ENCODE data around the gene ELOA2. TPM values are rescaled to one million over a fixed set of nuclear protein-coding genes. Genes with fewer than 3 reads are reported as not detected.
"Not testable (repeated sequence)": the region's sequence is repeated elsewhere in the genome, so short reads cannot be mapped to it uniquely, and the experiment has no call there.

The ELOA2 gene
- total RNA-seq, 3 donors from 2014 or later: not detected

- no peak for TF ChIP-seq CTCF (IDR thresholded peaks at IDR 0.05)
- Histone ChIP-seq H3K27me3 (no peaks in the 10 kb centered on the region), H3K9me3 (peaks cover 0 to 8% of the 10 kb centered on the region in 2 donors), H3K36me3 (no peaks in the 10 kb centered on the region), H3K27ac (no peak overlapping the region), H3K4me3 (no peak overlapping the region), H3K4me1 (no peaks in the 10 kb centered on the region)
- no peak for DNase-seq (ENCODE audit: low spot score in 2 of 2)
- intact Hi-C loops (cut with DNase I; ENCODE audit: low total_unique reads): no loop called here
Measured at GRCh38 chr18:47032945-47033344, 2.5 kb downstream of the ELOA2 start.

GRCh38 chr18:47030887-47031286 is 4.5 kb downstream of the ELOA2 start:
- intact Hi-C loops (cut with DNase I; ENCODE audit: low total_unique reads); H3K27ac ChIP-seq; H3K4me3 ChIP-seq; H3K27me3 ChIP-seq; H3K4me1 ChIP-seq; H3K36me3 ChIP-seq; H3K9me3 ChIP-seq; DNase-seq (ENCODE audit: low spot score in 2 of 2): not testable (repeated sequence)

GRCh38 chr18:47029684-47030353 is 5.6 kb downstream of the ELOA2 start:
- H3K4me1 ChIP-seq; H3K9me3 ChIP-seq; H3K4me3 ChIP-seq; DNase-seq (ENCODE audit: low spot score in 2 of 2); H3K27me3 ChIP-seq; H3K27ac ChIP-seq; H3K36me3 ChIP-seq; intact Hi-C loops (cut with DNase I; ENCODE audit: low total_unique reads): not testable (repeated sequence)

GRCh38 chr18:47028738-47029137 is 6.7 kb downstream of the ELOA2 start:
- H3K36me3 ChIP-seq; H3K4me3 ChIP-seq; DNase-seq (ENCODE audit: low spot score in 2 of 2); intact Hi-C loops (cut with DNase I; ENCODE audit: low total_unique reads); H3K27ac ChIP-seq; H3K9me3 ChIP-seq; H3K27me3 ChIP-seq; H3K4me1 ChIP-seq: not testable (repeated sequence)

GRCh38 chr18:47025557-47026174 is 9.8 kb downstream of the ELOA2 start:
- H3K36me3 ChIP-seq; H3K4me1 ChIP-seq; H3K27ac ChIP-seq; H3K4me3 ChIP-seq; intact Hi-C loops (cut with DNase I; ENCODE audit: low total_unique reads); DNase-seq (ENCODE audit: low spot score in 2 of 2); H3K27me3 ChIP-seq; H3K9me3 ChIP-seq: not testable (repeated sequence)

GRCh38 chr18:47023769-47024465 is 11.5 kb downstream of the ELOA2 start:
- H3K4me3 ChIP-seq; H3K36me3 ChIP-seq; intact Hi-C loops (cut with DNase I; ENCODE audit: low total_unique reads); H3K27me3 ChIP-seq; H3K9me3 ChIP-seq; DNase-seq (ENCODE audit: low spot score in 2 of 2); H3K27ac ChIP-seq; H3K4me1 ChIP-seq: not testable (repeated sequence)

- H3K4me3 ChIP-seq; intact Hi-C loops (cut with DNase I; ENCODE audit: low total_unique reads); H3K27ac ChIP-seq; DNase-seq (ENCODE audit: low spot score in 2 of 2); H3K36me3 ChIP-seq; H3K27me3 ChIP-seq; H3K9me3 ChIP-seq; H3K4me1 ChIP-seq: not testable (repeated sequence)
Measured at GRCh38 chr18:47022821-47023220, 12.6 kb downstream of the ELOA2 start.

GRCh38 chr18:47020757-47021156 is 14.7 kb downstream of the ELOA2 start:
- H3K36me3 ChIP-seq; DNase-seq (ENCODE audit: low spot score in 2 of 2); H3K4me3 ChIP-seq; H3K4me1 ChIP-seq; H3K27me3 ChIP-seq; H3K9me3 ChIP-seq; intact Hi-C loops (cut with DNase I; ENCODE audit: low total_unique reads); H3K27ac ChIP-seq: not testable (repeated sequence)

GRCh38 chr18:47019870-47020269 is 15.6 kb downstream of the ELOA2 start:
- not testable (repeated sequence) for H3K4me3 ChIP-seq

More at GRCh38 chr18:47019870-47020269, 15.6 kb downstream of the ELOA2 start:
- H3K27ac ChIP-seq; DNase-seq (ENCODE audit: low spot score in 2 of 2); H3K27me3 ChIP-seq; H3K36me3 ChIP-seq; H3K4me1 ChIP-seq; H3K9me3 ChIP-seq; intact Hi-C loops (cut with DNase I; ENCODE audit: low total_unique reads): not testable (repeated sequence)

Other genes starting within 250 kb of the ELOA2 start
- 10 to 100 TPM; 28.2 to 37.0 (median 30.6) TPM for gene PIAS2, start 118.1 kb downstream of the ELOA2 start, total RNA-seq
- 10 to 100 TPM in 1 of 3 donors, 1 to 10 TPM in 2; 8.2 to 16.8 (median 9.1) TPM for gene KATNAL2, start 118.0 kb downstream of the ELOA2 start, total RNA-seq
- 10 to 100 TPM; 18.7 to 41.0 (median 24.9) TPM for gene HDHD2, start 114.9 kb upstream of the ELOA2 start, total RNA-seq
- 10 to 100 TPM; 10.4 to 15.1 (median 13.8) TPM for gene IER3IP1, start 140.7 kb upstream of the ELOA2 start, total RNA-seq
- not detected for gene SKOR2, start 216.0 kb upstream of the ELOA2 start, total RNA-seq

All from breast epithelium (tissue), 4 donors.